ENCODE results near the gene MND1. TPM values are rescaled to one million over a fixed set of nuclear protein-coding genes. Genes with fewer than 3 reads are reported as not detected.

The MND1 gene
- total RNA-seq, 2 donors from 2014 or later, result 0.90 to 1.9 TPM

GRCh38 chr4:153345012-153345981, 809 bp downstream of the MND1 start:
- intact Hi-C loops (cut with DNase I), result loop anchor here (2.0 to 10.0 kb wide), 3 partner anchors 110 to 230 kb away; partner anchors contain the start of gene TMEM131L (in 1 of the 2)
- DNase-seq (ENCODE audit: low spot score), result no peak

- DNase-seq (ENCODE audit: low spot score), result no peak
- intact Hi-C loops (cut with DNase I), result loop anchor here (10.0 kb wide), 2 partner anchors 109 to 119 kb away; partner anchors contain the start of gene TMEM131L (in 1 of the 2)
These were observed 1.5 kb downstream of the MND1 start for GRCh38 chr4:153346031-153346430.

- no peak for DNase-seq (ENCODE audit: low spot score)
- intact Hi-C loops (cut with DNase I), result loop anchor here (10.0 kb wide), 2 partner anchors 108 to 118 kb away; partner anchors contain the start of gene TMEM131L (in 1 of the 2)
These were observed 2.1 kb downstream of the MND1 start for GRCh38 chr4:153346563-153346962.

GRCh38 chr4:153347117-153347516, 2.6 kb downstream of the MND1 start:
- intact Hi-C loops (cut with DNase I), result loop anchor here (10.0 kb wide), 2 partner anchors 108 to 118 kb away; partner anchors contain the start of gene TMEM131L (in 1 of the 2)
- DNase-seq (ENCODE audit: low spot score), result no peak

- intact Hi-C loops (cut with DNase I), result loop anchor here (10.0 kb wide), 2 partner anchors 107 to 117 kb away; partner anchors contain the start of gene TMEM131L (in 1 of the 2)
- DNase-seq (ENCODE audit: low spot score), result no peak
These were observed 3.5 kb downstream of the MND1 start for GRCh38 chr4:153348006-153348405.

GRCh38 chr4:153349206-153349805, 4.8 kb downstream of the MND1 start:
- no peak for DNase-seq (ENCODE audit: low spot score)
- intact Hi-C loops (cut with DNase I), result loop anchor here (10.0 kb wide), 2 partner anchors 105 to 115 kb away; partner anchors contain the start of gene TMEM131L (in 1 of the 2)

GRCh38 chr4:153362184-153362583, 17.7 kb downstream of the MND1 start:
- DNase-seq (ENCODE audit: low spot score), result no peak
- intact Hi-C loops (cut with DNase I), result no loop called here

GRCh38 chr4:153364061-153364460, 19.6 kb downstream of the MND1 start:
- intact Hi-C loops (cut with DNase I), result no loop called here
- DNase-seq (ENCODE audit: low spot score), result no peak

GRCh38 chr4:153365003-153365402, 20.5 kb downstream of the MND1 start:
- no peak for DNase-seq (ENCODE audit: low spot score)
- intact Hi-C loops (cut with DNase I), result no loop called here

GRCh38 chr4:153366486-153366885, 22.0 kb downstream of the MND1 start:
- no peak for DNase-seq (ENCODE audit: low spot score)
- intact Hi-C loops (cut with DNase I), result no loop called here

GRCh38 chr4:153367092-153367491, 22.6 kb downstream of the MND1 start:
- intact Hi-C loops (cut with DNase I), result no loop called here
- DNase-seq (ENCODE audit: low spot score), result no peak

- intact Hi-C loops (cut with DNase I), result no loop called here
- no peak for DNase-seq (ENCODE audit: low spot score)
These were observed 24.5 kb downstream of the MND1 start for GRCh38 chr4:153369021-153369420.

- DNase-seq (ENCODE audit: low spot score), result no peak
- intact Hi-C loops (cut with DNase I), result no loop called here
These were observed 27.3 kb downstream of the MND1 start for GRCh38 chr4:153371701-153372234.

GRCh38 chr4:153372967-153373562, 28.6 kb downstream of the MND1 start:
- intact Hi-C loops (cut with DNase I), result no loop called here

GRCh38 chr4:153374442-153374841, 30.0 kb downstream of the MND1 start:
- intact Hi-C loops (cut with DNase I), result no loop called here
- no peak for DNase-seq (ENCODE audit: low spot score)

More at GRCh38 chr4:153372967-153373562, 28.6 kb downstream of the MND1 start:
- DNase-seq (ENCODE audit: low spot score), result no peak

- no peak for DNase-seq (ENCODE audit: low spot score)
- intact Hi-C loops (cut with DNase I), result no loop called here
These were observed 30.8 kb downstream of the MND1 start for GRCh38 chr4:153375303-153375702.

GRCh38 chr4:153383131-153383530, 38.6 kb downstream of the MND1 start:
- no peak for DNase-seq (ENCODE audit: low spot score)
- intact Hi-C loops (cut with DNase I), result no loop called here

GRCh38 chr4:153384160-153384559, 39.7 kb downstream of the MND1 start:
- no peak for DNase-seq (ENCODE audit: low spot score)
- intact Hi-C loops (cut with DNase I), result no loop called here

GRCh38 chr4:153385784-153386183, 41.3 kb downstream of the MND1 start:
- no peak for DNase-seq (ENCODE audit: low spot score)
- intact Hi-C loops (cut with DNase I), result loop anchor here in 1 of 2 donors (5.0 kb wide), 1 partner anchor 862 kb away; no protein-coding TSS in a partner anchor

Data from posterior vena cava (tissue), 2 donors.